GM21619 (cell line): Measurements from ENCODE around the gene L3MBTL4.
A peak's percentile ranks its signal among the peaks of the same experiment; 100 is the strongest.
"Not testable (repeated sequence)": the region's sequence is repeated elsewhere in the genome, so short reads cannot be mapped to it uniquely, and the experiment has no call there.

ENCODE experiments used
- ATAC-seq: cut with Tn5 transposase; IDR thresholded peaks from one replicate; pipeline ENCODE4 v1.9.1; 2021; ENCODE audit not compliant: unreplicated experiment

L3MBTL4 gene

DNA sequence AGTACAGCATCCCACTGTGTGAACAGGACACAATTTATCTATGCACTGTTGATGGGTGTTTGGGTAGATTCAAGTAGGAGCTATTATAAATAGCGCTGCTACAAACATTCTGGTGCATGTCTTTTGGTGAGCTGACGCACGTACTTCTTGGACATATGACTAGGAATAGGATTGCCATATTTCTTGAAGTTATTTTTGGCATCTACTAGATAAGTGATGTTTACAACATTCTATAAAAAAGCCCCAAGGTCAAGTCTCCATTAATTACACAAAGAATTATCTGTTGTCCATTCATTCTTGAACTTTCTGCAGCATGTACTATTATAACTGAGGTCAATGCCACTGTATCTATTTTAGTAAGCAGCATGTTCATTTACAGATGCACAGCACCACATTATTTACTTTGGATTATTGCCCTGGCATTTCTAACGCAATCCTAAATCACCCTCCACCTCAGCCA is 293.9 kb downstream of the L3MBTL4 start:
- ATAC-seq: no peak

DNA sequence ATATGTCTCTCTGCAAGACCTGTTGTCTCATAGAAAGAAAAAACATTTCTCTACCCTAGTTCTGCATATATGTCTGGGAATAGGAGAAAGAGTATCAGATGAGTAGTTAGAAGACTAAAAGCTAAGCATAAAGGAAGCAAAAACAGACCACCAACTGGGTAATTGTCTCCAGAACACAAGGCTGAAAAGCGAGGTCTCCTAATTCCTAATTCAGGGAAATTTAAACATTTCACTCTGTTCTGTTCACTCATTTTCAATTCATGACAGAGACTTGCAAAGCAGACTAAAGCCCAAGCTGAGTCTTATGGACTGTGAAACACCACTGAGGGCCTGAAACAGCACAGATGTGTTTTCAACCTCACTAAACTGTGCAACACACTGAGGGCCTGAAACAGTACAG is 294.9 kb downstream of the L3MBTL4 start:
- no peak for ATAC-seq

DNA sequence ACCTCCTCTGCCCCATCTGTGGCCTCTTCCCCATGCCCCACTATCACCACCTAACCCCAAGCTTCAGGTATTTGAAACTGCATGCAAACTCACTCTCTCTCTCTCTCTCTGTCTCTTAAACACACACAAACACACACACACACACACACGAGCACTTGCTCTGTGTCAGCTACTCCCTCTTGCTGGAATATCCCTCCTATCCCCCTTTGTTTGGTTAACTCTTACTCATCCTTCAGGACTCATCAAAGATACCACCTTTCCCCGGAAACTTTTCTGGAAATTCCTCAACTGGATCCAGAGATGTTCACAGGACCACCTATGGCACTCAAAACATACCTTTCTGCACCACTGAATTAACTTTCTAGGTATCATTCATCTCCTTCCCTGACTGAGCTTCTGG is 296.6 kb downstream of the L3MBTL4 start:
- ATAC-seq: no peak

DNA sequence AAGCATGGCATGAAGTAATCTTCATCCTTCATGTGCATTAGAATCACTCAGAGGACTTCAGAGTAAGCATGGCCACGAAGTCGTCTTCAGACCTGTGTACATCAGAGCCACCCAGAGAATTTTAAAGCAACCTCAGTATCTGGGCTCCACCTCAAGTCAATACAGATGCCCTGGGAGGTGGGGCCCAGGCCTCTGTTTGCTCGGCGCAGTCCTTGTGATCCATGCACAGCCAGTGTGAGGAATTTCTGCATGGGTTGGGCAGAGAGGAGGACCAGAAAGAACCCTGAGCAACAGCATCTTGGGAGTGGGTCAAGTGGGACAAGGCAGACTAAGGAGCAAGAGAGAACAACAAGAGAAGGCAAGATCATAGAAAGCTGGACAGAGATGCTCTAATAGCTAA is 299.0 kb downstream of the L3MBTL4 start:
- ATAC-seq: no peak

DNA sequence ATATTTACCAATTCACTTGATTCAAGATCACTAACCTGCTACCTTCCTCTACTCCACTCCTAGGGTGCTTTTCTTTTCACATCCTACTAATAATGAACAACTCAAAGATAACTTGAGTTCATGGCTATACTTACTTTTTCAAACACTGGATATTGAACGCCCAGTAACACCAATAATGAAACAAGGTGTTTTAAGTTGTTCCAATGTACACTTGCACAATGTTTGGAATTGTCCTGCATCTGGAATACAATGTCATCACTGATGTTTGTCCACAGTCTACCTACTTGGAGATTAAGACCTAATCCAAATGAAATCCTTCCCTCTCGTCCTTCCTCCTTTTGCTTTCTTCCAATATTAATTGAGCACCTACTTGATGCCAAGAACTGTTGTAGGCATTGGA is 301.1 kb downstream of the L3MBTL4 start:
- ATAC-seq: no peak

DNA sequence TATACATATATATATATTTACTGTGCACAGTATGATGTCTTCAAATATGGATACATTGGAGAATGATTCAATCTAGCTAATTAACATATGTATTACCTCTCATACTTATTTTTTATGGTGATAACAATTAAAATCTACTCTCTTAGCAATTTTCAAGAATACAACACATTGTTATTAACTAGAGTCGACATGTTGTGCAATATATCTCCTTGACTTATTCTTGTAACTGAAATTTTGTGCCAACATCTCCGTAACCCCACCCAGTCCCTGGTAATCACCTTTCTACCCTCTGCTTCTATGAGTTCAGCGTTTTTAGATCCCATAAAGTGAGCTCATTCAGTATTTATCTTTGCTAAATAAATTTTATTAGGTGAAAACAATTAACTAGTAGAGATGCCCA is 303.0 kb downstream of the L3MBTL4 start:
- no peak for ATAC-seq

DNA sequence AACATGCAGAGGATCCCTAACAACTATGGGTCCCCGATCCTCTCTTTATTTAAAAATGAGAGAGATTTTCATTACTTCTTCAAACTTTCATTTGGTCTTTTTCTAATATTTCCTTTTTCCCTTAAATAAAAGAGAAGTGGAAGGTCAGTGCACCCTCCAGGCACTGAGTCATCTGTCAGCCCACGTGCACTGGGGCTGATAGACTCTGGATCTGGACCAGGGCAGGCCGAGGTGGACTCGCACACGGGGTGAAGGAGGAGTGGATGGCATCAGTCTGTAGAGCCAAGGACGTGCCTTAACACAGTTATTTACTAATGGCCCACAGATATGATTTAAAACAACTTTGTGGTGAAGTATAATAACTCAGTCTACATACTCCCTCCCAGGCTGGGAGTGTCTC is 305.0 kb downstream of the L3MBTL4 start:
- no peak for ATAC-seq

DNA sequence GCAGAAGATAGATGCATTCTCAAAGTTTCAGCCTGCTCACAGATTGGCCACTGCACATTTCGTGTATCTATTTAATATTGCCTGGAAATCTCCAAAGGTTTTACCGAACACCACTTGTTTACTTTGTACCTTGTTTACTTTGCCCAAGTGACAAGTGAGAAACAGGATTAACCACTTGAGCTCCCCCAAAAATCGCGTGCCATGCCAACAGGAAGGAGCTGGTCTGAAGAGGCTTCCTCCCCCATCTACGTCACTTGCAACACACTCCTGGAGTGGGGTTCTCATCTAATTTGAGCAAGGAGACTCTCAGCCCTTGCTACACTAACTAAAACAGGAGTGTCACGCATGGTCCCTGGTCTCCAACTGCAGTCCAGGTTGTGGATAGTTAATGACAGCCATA is 306.9 kb downstream of the L3MBTL4 start:
- ATAC-seq: no peak

DNA sequence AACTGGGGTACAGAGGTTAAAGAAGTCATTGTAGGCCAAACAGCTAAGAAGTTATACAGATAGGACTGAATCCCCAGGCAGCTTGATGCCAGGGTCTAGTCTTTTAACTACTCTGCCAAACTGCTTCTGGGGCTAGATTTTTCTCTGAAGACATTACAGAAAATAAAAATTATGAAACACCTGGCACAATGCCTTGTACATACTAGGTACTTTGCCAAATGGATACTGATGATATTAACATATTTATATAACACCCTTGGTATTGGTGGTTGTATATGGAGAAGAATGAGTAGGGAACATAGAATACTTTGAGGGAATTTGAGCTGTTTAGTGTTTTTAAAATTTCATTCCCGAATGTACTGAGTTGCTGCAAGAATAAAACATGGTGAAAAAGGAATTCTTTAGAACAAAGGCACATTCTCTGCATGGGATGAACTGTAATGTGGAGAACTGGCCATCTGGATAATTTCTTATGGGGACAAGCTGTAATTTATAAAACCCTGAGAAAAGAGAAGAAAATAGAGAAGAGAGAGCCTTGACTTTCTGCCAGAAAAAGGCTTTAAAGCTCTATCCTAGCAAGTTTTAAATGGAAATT is 308.5 kb downstream of the L3MBTL4 start:
- ATAC-seq: no peak

DNA sequence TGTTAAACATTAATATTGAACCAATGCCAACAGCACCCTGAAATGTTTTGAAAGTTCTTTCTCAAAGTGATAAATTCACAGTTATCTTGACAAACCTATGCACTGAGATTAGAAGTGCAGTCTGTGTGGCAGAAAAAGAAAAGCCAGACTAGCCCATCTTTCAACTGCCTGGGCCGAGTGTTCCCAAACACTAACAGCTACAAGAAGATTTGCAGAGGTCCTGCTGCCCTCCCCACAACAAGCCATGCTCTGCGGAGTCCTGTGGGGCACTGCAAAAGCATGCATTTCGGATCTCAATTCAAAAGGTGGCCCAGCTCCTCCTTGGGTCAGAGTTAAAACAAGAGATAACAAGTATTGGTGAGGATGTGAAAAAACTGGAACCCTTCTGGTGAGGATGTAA is 311.0 kb downstream of the L3MBTL4 start:
- no peak for ATAC-seq

DNA sequence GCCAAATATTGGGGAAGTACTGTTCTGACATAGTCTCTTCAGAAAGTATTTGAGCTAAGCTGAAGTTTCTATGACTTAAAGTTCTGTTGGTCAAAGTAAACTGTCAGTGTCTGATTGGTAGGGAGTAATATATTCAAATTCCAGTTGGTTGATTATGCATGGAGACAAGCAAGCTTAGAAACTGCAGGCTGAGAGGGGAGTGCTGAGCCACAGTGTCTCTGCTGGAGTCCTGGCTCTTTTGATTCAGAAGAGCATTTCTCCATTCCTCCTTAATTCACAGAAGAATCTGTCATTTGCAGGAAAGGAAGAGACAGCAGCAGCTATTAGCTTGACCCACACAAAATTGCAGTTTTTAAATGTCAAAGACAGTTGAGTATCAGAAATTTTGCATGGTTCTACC is 318.0 kb downstream of the L3MBTL4 start:
- ATAC-seq: no peak

DNA sequence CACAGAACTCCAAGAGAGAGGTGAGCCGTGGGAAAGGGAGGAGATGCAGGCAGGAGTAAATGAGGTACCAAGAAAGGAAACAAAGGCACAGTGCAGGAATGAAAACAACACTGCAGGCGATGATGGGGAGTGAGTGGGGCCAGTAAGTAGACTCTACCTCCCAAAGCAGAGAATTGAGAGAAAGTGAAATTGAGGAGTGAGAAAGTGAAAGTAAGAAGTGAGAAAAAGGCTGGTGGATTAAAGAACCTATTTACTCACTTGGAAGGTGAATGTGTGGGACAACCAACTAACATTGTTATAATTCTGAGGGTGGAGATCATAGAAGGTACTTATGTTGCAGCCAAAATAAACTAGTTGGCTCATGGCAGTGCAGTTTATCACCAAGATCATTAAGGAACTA is 326.3 kb downstream of the L3MBTL4 start:
- ATAC-seq: no peak

DNA sequence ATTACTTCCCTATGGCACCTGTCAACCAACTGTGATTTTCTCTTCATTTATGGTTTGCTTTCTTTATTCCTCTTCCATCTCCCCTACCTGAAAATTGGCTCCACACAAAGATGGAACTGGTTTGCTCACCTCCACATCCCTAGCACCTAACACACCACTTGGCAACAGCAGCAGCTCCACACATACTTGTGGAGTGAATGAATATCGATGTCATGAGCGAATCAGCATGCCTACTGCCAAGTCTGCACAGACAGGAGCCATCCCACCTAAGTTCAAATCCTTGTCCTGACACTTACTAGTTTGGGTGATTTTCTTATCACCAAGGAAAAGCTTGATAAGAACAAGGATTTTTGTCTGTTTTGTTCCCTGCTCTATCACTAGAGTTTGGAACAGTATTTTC is 328.0 kb downstream of the L3MBTL4 start:
- ATAC-seq: no peak

DNA sequence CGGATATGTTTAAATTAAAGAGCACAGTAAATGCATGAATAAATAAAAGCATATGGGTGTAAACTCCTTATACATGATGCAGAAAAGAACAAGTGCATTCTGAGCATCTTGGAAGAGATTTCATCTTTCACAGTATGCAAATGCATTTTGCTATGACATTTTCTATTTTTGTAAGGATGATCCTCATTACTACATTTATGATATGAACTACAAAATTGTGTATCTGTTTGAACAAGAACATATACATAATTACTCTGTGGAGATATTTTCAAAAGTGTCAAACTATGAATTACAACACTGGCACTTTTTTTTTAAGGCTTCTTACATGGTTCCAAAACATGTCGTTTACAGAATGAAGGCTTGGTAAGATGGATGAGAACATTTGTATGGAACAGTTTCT is 335.3 kb downstream of the L3MBTL4 start:
- ATAC-seq: no peak

DNA sequence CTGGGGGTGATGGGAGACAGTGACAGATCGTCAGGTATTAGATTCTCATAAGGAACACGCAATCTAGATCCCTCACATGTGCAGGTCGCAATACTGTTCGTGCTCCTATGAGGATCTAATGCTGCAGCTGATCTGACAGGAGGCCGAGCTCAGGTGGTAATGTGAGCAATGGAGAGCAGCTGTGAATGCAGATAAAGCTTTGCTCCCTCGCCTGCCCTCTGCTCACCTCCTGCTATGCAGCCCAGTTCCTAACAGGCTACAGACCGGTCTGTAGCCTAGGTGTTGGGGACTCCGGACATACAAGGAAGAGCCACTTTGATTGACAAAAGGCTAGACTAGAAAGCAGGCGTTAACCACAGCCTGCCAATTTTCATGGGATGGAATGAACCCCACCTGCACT is 335.8 kb downstream of the L3MBTL4 start:
- ATAC-seq: no peak

DNA sequence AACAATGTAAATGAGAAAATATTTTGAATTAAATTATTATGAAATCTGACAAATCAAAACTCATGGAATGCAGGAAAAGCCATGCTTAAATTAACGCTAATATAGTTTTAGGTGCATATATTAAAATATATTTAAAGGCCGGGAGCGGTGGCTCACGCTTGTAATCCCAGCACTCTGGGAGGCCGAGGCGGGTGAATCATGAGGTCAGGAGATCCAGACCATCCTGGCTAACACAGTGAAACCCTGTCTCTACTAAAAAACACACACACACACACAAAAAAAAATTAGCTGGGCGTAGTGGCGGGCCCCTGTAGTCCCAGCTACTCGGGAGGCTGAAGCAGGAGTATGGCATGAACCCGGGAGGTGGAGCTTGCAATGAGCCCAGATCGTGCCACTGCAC is 342.3 kb downstream of the L3MBTL4 start:
- ATAC-seq: not testable (repeated sequence)

DNA sequence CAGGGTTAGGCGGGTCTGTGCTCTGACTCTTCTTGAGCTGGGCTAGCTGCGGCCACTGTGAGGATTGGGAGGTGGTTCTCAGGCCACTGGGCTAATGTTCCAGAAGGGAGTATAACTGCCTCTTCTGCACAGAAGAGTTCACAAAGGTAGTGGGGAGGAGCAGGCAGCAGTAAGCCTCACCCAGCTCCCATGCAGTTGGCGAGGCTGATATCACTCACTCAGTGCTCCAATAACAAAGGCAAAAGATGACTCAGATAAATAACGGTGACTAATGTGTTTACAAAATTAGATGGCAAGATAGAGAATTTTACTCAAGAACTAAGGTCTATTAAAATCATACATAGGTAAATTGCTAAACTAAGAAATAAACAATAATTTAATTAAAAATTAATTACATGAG is 345.2 kb downstream of the L3MBTL4 start:
- no peak for ATAC-seq

DNA sequence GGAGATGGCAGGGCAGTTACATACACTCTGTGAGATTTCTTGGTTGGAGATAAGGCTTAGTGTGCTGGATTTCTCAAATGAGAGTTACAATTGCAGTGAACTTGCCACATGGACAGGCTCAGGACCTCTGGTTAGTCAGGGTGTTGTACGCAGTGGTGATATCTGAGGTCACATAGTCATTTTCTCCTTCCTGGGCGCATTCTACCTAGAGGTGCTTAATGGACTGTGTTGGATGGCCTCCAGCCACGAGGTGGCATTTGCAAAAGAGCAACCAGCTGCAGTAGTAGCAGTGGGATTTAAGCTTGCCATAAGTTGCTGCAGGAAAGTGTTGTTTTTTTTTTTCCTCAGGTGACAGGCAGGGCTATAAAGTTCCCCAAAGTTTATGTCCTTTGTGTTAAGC is 345.6 kb downstream of the L3MBTL4 start:
- ATAC-seq: no peak

DNA sequence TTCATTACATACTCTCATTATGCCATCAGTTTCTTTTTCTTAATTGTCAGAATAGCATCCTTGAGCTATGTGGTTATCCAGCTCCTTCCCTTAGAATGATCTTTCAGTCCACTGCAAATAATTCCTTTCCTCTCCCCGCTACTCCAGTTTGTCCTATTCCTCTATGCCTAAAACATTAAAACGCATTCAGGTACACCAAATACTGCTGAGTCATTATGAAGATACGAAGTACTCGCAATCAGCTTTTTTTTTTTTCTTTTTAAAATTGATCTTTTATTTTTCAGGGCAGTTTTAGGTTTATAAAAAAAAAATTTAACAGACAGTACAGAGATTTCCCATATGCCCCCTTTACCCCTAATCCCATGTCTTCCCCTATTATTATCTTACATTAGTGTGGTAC is 354.6 kb downstream of the L3MBTL4 start:
- ATAC-seq: no peak

DNA sequence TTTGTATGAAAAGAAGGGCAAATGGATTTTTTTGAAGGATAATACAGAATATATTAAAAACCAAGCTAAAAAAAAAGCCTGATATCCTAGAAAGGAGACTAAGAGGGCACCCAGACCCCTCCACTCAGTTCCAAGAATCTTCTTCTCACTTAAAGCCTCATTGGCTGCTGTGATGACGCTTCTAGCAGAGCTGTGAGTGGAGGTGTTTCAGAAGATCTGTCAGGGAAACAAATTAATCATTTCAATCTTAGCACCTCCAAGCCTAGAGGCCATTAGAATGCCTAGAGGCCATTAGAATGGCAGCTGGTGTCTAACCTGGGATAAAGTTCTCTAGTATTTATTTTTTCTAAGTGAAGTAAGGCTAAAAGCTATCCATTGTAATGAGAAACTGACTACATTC is 355.2 kb downstream of the L3MBTL4 start:
- no peak for ATAC-seq

DNA sequence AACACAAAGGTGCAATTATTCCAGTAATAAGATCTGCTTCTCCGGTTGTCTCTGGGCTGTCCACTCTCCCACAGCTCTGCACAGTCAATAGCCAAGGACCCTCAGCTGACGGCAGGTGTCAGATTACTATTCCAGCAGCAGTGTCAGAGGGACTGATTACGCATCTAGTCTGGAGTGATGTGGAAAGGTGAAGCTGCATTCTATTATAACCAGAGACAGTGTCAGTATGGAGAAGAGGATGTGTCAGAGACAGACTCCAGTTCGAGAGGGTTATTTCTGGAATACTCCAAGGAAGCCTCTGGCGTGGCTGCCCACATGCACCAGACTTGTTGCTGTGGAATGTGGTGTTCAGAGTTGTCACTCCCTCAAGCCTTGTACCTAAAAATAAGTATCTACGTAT is 355.8 kb downstream of the L3MBTL4 start:
- ATAC-seq: no peak

DNA sequence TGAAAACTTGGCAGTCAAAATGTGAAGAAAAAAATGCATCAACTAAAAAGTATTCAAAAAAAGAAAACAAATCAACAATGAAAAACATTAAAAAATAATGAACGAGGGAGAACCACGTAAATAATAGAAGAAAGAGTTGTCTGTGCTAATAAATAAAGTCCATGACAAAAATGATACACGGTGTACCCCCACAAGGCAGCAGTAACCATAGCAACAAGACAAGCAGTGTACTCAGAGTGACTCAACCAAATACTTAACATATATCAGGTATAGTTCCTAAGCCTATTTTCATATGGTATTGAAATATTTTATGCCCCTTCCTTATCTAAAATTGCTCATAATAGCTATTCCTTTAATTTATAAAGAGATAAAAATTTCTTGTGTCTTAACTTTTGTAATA is 357.1 kb downstream of the L3MBTL4 start:
- ATAC-seq: no peak

DNA sequence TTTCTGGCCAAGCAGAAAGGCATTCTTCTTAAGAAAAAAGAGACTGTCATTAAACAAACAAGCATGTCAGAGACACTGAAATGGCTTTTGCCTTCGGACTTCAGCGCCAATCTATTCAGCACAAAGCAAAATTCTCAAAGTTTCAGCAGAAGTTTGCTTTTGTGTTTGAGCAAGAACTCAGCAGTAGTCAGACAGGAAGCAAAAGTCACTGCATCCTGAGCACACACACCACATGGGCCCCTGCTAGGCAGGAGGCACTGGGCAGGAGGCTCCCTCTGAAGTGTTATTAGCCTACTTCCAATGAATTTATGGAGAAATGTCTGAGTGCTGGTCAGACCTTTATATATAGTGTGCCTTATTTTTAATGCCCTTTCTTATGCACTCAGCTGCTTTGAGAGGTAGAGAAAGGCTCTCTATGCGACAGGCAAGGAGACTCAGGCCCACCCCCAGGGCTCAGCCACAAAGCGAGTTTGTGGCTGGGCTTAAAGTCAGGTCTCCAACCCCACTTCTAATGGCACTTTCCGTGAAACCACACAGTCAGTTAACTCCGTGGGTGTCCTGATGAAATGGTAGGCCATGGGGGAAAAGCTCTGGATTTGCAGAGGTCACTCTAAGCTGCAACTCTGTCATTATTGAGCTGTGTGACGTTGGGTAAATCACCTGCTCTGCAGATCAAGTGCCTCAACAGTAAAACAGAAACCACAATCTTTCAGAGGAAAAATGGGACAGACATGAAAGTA is 358.4 kb downstream of the L3MBTL4 start:
- peak; percentile 62 for ATAC-seq
